Keratinocyte (primary cell): ENCODE results near the gene CCDC38.

Experiments used
- EZH2 ChIP-seq: IDR thresholded peaks from one replicate; pipeline ENCODE4 v1.6.1; 2012; ENCODE audit warnings: inconsistent platforms, mild to moderate bottlenecking, low read length, moderate library complexity
- TF ChIP-seq, protein P1 (sequence below), 3 experiments: IDR thresholded peaks in 1 of 3; conservative IDR thresholded peaks in 1 of 3; optimal IDR thresholded peaks in 1 of 3; 2 replicates in 2 of 3; 3 replicates in 1 of 3; pipeline versions ENCODE3 to v1.5.1; 2011; ENCODE audit warnings: low read length in 3 of 3, mild to moderate bottlenecking in 3 of 3, moderate library complexity in 2 of 3, control low read depth in 1 of 3, inconsistent platforms in 1 of 3; ENCODE audit not compliant: insufficient read depth in 2 of 3; ENCODE audit errors: extremely low read depth in 1 of 3

DNA sequence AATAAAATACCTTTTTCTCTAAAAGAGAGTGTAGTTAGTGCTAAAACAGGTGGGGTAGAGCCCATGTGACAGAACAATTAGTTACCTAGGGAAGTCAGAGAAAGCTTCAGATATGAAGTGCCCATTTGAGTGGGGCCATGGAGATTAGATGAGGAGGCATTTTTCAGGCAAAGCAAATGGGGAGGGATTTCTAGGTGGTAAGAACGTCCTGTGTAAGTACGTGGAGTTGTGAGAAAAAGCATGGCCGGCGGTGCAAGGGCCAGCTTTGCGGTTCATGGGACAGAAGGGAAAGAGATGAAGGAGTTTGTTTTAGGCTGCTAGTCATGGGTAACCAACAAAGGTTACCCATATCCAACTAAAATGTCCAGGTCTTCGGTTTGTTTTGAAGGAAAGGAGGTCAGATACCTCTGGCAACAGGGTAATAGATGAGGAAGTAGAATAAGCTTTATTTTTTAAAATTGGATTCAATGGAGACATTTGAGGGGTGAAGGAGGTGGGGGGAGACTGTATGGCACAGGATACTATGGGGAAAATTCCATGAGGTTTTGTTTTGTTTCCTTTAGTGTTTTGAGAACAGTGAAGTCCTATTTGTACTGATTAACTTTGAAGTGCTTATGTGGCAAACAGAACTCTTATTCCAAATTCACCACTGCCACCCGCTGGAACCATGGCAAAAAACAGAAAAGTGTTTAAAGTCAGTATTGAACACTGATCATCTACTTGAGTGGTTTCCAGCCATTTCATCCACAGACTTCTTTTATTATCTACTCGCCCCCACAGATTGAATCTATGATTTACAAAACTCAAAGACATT is 93.6 kb downstream of the CCDC38 start:
- TF ChIP-seq, protein P1, sequence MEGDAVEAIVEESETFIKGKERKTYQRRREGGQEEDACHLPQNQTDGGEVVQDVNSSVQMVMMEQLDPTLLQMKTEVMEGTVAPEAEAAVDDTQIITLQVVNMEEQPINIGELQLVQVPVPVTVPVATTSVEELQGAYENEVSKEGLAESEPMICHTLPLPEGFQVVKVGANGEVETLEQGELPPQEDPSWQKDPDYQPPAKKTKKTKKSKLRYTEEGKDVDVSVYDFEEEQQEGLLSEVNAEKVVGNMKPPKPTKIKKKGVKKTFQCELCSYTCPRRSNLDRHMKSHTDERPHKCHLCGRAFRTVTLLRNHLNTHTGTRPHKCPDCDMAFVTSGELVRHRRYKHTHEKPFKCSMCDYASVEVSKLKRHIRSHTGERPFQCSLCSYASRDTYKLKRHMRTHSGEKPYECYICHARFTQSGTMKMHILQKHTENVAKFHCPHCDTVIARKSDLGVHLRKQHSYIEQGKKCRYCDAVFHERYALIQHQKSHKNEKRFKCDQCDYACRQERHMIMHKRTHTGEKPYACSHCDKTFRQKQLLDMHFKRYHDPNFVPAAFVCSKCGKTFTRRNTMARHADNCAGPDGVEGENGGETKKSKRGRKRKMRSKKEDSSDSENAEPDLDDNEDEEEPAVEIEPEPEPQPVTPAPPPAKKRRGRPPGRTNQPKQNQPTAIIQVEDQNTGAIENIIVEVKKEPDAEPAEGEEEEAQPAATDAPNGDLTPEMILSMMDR (optimal IDR thresholded peaks at IDR 0.05 in 1 of 3, IDR thresholded peaks at IDR 0.05 in 1 of 3, conservative IDR thresholded peaks at IDR 0.05 in 1 of 3; ENCODE audit: extremely low read depth in 1 of 3, insufficient read depth in 2 of 3, low read length in 3 of 3) = peak in 2 of 3 experiments; percentile 8 to 27
- TF ChIP-seq EZH2 = no peak
